GM19328 (cell line): Measurements from ENCODE around the gene EIF4E2.

Source experiments
- ATAC-seq: cut with Tn5 transposase; IDR thresholded peaks from one replicate; pipeline ENCODE4 v1.9.1; 2021; ENCODE audit warnings: mild to moderate bottlenecking, moderate library complexity; ENCODE audit not compliant: unreplicated experiment

Gene EIF4E2, protein sequence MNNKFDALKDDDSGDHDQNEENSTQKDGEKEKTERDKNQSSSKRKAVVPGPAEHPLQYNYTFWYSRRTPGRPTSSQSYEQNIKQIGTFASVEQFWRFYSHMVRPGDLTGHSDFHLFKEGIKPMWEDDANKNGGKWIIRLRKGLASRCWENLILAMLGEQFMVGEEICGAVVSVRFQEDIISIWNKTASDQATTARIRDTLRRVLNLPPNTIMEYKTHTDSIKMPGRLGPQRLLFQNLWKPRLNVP

GRCh38 chr2:232550354-232551249 lies at the start of gene EIF4E2, which contains the start of gene TIGD1:
TSS of gene EIF4E2 (plus strand) at chr2:232550689. CDS start at chr2:232550725, 36 bp downstream.
TSS of gene TIGD1 (minus strand) at chr2:232550557. CDS start at chr2:232549882, 675 bp downstream.
- peak; percentile 89 for ATAC-seq

- ATAC-seq: no peak
Observed at GRCh38 chr2:232501331-232501771, 49.1 kb upstream of the EIF4E2 start.

GRCh38 chr2:232501794-232502390 lies 48.6 kb upstream of the EIF4E2 start:
- ATAC-seq: no peak

GRCh38 chr2:232502511-232502910 lies 48.0 kb upstream of the EIF4E2 start:
- ATAC-seq: no peak

DNA sequence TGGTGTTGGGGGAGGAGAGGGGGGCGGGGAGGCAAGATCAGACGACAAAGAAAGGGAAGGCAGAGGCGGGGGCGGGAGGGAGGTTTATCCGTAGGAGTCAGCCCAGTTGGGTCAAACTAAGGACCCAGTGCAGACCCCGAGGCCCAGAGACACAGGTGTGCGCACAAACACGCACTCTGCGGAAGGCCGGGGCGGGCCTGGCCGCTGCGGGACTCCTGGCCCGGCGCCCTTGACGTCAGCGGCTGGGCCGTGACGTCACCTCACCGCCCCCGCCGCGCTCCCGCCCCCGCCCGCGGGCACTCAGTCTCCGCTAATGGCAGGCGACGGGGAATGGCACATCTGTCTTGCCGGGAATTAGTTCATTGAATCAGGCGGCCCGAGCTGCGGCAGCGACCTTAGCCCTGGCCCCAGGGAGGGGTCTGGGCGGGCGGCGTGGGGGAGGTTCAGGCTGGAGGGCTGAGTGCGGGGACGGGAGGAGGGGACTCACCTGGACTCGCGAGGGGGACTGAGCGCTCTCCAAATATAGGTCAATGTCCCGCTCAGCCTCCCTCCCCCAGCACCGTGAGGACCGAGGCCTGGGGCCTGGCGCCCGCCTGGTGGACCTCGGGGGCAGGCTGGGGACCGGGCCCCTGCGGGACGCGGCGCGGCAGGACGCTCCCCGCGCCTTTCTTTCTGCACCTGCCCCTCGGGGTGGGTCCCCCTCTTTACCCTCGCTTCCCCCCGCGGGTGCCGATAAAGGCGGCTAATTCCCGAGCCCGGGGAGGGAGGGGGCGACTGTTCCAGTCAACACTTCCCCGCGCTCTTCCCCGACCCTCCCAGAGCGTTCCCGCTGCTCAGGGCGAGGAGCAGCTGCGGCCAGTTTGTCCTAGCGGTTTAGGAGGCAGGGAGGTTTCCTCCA lies 47.3 kb upstream of the EIF4E2 start:
- no peak for ATAC-seq

DNA sequence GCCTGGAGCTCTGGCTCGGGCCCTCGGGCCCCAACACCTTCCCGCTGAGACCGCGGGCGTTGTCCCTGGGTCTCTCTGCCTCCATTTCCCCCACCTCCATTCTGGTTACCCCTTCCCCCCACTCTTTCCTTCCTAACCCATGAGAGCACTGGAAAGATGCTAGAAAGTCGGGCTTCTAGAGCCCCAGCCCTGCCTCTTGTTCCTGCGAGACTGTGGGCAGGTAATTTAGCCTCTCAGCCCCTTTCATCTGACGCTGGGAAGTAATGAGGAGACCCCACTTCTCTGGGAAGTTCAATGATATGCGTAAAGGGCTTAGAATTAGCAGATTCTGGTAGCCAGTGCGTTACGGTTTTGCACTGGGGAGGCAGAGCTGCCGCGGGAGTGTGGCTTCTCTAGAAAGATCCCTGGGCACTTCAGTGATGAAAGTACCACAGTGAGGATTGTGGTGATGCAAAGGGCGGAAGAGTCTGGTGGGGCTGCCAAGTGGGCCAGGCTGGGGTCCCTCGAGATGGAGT lies 46.6 kb upstream of the EIF4E2 start:
- no peak for ATAC-seq

DNA sequence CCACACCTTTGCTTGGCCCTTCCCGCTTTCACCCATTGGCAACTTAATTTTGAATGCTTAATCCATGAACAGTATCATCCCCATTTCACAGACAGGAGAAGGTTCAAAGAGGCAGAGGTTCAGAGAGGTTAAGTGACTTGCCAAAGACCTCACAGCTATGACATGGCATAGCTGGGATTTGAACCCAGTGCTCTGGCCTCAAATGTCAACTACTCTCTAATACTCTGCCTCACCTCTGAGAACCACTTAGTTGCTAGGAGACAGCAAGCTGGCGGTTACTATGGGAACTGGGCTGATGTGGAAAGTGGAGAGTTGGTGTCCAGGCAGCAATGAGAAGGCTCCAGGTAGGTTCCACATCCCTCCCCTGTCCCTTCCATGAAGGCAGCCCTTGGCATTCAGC lies 46.1 kb upstream of the EIF4E2 start:
- no peak for ATAC-seq

GRCh38 chr2:232505856-232506255 lies 44.6 kb upstream of the EIF4E2 start:
- no peak for ATAC-seq

GRCh38 chr2:232506709-232507108 lies 43.8 kb upstream of the EIF4E2 start:
- ATAC-seq: no peak

GRCh38 chr2:232508251-232508650 lies 42.2 kb upstream of the EIF4E2 start:
- ATAC-seq: no peak

DNA sequence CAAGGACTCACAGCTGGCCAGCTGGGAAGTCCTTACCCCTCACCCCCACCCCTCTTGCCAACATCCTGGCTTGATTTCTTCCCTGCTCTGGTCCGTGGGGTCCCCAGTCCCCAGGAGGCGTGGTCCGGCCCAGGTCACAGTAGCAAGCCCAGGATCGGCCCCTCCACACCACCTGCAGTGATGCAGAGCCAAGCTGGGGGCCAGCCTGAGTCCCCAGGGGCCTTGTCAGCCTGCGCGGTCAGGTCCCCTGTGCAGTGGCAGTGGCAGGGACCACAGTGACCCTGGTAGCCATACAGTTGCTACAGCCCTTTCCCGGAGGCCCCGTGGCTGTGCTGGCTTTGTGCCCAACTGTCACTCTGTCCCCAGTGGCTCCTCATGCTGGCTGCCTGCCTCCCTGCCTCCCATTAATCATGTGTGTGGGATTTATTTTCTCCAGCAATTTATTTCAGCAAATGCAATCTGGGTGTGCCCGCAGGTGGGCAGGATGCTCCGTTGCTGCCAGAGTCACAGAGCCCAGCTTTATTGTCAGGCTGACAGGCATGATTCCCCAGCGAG lies 39.1 kb upstream of the EIF4E2 start:
- ATAC-seq: no peak

GRCh38 chr2:232512602-232513001 lies 37.9 kb upstream of the EIF4E2 start:
- ATAC-seq: no peak

DNA sequence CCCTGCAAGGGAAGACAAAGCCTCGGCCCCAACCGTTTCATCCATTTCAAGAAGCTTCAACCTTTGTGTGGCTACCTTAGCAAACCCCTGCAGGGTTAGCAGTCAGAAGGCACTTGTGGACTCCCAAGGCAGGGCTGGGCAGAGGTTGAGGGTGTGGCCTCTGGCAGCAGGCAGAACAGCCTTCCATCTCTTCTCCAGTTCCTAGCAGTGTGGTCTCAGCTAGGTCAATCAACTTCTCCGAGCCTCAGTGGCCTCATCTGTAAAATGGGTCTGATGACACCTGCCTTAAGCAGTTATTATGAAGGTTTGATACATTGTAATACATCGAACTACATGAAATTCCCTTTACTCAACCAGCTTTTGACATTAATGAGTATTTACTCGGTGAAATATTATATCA lies 37.1 kb upstream of the EIF4E2 start:
- no peak for ATAC-seq

DNA sequence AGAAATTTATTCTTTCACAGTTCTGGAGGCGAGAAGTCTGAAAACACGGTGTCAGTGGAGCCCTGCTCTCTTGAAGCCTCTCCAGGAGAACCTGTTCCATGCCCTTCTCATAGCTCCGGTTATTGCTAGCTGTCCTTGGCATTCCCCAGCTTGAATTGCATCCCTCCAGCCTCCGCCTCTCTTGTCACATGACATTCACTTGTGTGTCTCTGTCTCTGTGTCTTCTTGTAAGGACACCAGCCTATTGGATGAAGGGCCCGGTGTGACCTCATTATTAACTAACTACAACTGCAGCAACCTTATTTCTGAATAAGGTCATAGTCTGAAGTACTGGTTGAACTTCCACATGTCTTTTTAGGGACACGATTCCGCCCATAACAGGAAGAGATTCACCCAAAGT lies 34.9 kb upstream of the EIF4E2 start:
- no peak for ATAC-seq

DNA sequence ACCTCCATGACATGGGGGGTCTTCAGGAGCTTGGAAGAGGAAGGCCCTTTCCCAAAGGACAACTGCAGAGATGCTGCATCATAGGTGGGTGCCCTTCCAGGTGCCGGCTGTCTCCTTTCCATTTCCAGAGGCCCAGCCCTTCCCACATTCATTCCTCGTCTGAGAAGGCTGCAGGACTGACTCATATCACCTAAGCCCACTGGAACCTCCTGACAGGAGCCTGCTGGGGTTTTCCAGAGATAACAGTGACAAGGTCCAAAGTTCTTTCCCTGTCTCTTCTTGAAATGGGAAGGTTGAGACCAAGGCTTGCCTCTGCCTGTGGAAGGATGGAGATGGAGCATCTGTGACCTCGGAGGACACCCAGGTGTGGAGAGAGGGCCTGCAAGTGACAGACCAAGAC lies 33.9 kb upstream of the EIF4E2 start:
- no peak for ATAC-seq

- no peak for ATAC-seq
Observed at GRCh38 chr2:232518844-232519243, 31.6 kb upstream of the EIF4E2 start.

GRCh38 chr2:232519581-232520438 lies 30.7 kb upstream of the EIF4E2 start, which contains the start of gene PRSS56:
TSS of gene PRSS56 (plus strand) at chr2:232520388. CDS start at chr2:232520599, 211 bp downstream.
- ATAC-seq: no peak

- ATAC-seq: no peak
Observed at GRCh38 chr2:232520489-232520888, 30.0 kb upstream of the EIF4E2 start.

GRCh38 chr2:232521098-232521497 lies 29.4 kb upstream of the EIF4E2 start:
- ATAC-seq: no peak
